Stimulated activated CD4-positive, alpha-beta T cell treated with anti-CD3 and anti-CD28 coated beads, Interleukin-15, amount 100 ng/mL, for 1 hour (primary cell): ENCODE data around the gene TOR4A.
A peak's percentile ranks its signal among the peaks of the same experiment; 100 is the strongest.
"Not testable (repeated sequence)": the region's sequence is repeated elsewhere in the genome, so short reads cannot be mapped to it uniquely, and the experiment has no call there.

Source experiments
- DNase-seq, 2 donors: peaks; one replicate each; pipeline ENCODE4 v3.0.0-alpha.2; 2020; ENCODE audit warnings: low read depth in 1 of 2, low spot score in 1 of 2

The TOR4A gene

GRCh38 chr9:137237759-137238726 lies 39.5 kb upstream of the TOR4A start:
- DNase-seq = no peak

GRCh38 chr9:137239541-137240200 lies 37.9 kb upstream of the TOR4A start:
- not testable (repeated sequence) for DNase-seq

DNA sequence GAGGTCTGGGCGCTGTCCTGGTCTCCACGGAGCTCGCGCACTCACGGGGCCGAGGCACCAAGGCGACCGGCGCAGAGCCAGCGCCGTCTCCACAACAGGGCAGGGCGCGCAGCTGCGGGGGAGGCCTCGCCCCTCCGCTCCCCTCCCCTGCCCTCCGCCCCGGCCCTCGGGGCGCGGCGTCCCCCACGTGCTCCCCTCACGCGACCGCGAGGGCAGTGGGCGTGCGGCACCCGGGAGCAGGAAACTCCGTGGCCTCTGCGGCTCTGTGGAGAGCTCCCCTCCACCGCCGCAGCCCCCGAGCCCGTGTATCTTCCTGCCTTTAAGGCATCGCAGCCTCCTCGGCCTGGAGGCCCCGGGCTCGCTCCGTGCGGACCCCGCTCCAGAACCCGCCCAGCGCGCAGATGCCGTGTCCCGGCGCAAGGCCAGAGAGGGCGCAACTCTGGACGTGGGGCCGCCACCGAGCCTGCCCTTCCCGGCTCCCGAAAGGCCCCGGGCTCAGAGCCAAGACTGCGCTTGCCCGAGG lies 37.1 kb upstream of the TOR4A start:
- DNase-seq = peak; percentile 41 to 53

DNA sequence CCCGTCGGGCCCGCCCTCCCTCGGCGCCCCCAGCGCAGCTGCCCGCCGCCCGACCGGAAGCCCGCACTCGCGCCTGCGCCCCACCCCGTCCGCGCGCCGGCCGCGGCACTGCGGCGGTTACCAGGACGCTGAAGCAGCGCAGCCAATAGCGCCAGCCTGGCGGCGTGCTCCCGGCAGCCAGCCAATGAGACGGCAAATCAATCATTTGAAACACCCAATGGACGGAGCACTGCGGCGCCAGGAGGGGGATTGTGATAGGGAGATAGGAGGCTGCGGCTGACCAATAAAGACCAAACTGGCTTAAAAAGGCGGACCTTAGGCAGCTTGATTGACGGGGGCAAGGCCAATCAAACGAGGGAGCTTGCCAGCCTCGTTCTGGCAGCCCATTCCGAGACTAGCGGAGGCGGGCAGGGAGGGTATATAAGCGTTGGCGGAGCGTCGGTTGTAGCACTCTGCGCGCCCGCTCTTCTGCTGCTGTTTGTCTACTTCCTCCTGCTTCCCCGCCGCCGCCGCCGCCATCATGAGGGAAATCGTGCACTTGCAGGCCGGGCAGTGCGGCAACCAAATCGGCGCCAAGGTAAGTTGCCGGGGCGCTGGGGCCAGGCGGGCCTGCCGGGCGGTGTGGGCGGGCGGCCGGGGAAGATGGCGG lies 36.6 kb upstream of the TOR4A start, which contains the start of gene TUBB4B:
TSS of gene TUBB4B (plus strand) at position 447 of the 649 bp plus-strand sequence. CDS start at position 521, 74 bp downstream.
- peak; percentile 89 to 95 for DNase-seq

DNA sequence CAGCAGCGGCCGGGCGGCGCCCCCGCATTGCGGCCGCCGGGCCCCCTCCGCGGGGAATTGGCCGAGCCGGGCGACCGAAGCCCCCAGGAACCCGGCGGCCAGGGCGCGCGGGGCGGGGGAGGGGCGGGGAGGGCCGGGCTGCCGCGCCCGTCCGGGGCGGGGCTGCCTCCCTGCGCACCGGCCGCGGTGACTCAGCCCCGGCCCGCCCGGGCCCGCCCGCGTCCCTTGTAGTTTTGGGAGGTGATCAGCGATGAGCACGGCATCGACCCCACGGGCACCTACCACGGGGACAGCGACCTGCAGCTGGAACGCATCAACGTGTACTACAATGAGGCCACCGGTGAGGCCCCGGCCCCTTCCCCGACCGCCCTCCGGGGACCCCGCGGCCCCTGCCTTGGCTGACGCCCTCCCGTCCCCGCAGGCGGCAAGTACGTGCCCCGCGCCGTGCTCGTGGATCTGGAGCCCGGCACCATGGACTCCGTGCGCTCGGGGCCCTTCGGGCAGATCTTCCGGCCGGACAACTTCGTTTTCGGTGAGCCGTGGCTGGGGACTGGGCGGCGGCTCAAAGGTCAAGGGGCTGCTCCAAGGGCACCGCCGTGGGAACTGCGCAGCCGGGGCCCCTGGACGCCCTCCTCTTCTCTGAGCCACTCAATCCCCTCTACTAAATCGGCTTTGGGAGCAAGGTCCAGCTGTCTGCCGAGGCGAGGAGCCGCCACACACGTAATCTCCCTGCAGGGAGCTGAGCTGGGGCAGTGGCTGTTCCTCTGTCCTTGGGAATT lies 35.8 kb upstream of the TOR4A start:
- DNase-seq = peak; percentile 55 to 67

DNA sequence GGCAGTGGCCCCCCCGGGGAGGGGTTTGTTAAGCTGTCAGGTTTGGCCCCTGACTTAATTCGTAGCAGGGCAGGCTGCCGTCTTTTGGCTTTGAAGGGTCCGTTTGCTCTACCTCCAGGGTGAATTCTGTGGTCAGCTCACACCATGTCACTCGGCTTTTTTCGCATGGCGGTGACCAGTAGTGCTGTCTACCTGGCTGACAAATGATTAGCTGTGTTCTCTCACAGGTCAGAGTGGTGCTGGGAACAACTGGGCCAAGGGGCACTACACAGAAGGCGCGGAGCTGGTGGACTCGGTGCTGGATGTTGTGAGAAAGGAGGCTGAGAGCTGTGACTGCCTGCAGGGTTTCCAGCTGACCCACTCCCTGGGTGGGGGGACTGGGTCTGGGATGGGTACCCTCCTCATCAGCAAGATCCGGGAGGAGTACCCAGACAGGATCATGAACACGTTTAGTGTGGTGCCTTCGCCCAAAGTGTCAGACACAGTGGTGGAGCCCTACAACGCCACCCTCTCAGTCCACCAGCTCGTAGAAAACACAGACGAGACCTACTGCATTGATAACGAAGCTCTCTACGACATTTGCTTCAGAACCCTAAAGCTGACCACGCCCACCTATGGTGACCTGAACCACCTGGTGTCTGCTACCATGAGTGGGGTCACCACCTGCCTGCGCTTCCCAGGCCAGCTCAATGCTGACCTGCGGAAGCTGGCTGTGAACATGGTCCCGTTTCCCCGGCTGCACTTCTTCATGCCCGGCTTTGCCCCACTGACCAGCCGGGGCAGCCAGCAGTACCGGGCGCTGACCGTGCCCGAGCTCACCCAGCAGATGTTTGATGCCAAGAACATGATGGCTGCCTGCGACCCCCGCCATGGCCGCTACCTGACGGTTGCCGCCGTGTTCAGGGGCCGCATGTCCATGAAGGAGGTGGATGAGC lies 35.0 kb upstream of the TOR4A start:
- no peak for DNase-seq

DNA sequence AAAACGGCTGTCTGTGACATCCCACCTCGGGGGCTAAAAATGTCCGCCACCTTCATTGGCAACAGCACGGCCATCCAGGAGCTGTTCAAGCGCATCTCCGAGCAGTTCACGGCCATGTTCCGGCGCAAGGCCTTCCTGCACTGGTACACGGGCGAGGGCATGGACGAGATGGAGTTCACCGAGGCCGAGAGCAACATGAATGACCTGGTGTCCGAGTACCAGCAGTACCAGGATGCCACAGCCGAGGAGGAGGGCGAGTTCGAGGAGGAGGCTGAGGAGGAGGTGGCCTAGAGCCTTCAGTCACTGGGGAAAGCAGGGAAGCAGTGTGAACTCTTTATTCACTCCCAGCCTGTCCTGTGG lies 34.3 kb upstream of the TOR4A start:
- not testable (repeated sequence) for DNase-seq

DNA sequence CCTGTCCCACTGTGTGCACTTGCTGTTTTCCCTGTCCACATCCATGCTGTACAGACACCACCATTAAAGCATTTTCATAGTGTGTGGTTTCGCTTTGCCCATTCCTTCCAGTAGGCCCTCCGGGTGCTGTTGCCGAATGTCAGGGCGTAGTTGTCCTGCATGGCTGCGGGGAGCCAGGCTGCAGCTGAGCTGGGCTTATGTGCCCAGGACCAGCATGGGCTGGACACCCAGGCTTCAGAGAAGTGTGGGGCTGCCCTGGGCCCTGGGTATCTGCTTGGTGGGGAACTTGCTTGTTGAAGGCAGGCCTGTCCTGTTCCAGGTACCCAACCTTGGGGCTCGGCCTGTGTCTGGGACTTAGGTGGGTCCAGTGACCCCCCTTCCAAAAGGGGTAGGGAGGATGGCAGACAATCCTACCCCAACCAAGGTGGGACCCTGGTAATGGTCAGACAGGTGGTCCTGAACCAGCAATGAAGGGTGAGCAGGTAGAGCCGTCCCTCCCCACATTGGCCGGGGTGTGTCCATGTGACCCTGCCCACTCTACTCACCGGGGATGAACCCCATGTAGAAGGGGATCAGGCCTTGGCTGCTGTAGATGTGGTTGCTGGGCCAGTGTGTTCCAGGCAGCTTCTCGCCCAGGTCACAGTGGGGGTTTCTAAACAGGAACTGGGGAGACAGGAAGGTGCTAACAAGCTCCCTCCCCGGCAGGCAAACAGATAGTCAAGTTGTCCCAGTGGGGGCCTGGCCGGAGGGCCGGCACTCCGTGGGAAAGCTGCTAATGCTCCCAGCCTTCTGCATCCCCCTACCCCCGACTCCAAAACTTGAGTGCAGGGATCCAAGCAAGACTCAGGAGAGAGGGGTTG lies 33.7 kb upstream of the TOR4A start:
- no peak for DNase-seq

GRCh38 chr9:137244486-137245449 lies 32.8 kb upstream of the TOR4A start:
- no peak for DNase-seq

DNA sequence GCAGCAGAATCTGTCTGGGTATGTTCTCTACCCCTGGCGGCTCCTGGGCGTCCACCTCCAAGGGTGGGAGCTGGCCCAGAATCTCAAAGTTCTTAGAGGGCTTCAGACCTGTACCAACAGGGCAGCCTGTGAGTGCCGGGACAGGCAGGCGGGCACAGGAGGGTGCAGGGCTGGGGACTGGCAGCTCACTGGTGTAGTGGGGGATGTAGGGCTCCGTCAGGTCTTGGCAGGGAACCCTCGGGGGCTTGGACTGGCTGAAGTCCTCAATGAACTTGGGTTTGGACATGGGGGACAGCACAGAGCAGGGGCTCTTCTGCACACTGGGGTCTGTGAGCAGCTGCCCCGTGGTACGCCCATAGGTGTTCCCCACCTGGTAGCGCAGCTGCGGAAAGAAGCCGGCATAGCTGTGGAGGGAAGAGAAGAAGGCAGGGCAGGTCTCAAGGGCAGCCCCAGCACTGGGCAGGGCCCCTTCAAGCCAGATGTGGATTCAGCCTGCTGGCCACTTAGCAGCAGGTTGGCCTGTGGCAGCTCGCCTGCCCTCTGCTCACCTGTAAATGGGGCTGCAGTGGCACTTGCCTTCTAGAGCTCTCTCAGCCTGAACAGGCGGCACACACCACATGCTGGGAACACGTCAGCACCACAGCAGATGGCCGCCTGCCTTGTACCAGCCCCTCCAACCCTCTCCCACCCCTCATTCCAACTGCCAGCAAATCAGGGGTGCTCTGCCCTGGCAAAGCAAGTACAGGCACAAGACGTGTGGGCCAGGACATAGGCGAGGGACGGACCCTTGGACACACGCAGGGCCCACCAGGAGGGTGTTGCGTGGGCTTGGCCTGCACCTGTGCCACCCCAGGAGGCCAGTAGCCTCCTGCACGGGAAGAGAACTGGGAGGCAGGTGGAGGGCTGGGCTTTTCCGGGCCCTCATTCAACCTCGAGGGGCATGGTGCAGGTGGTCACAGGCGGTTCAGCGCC lies 31.8 kb upstream of the TOR4A start:
- DNase-seq = no peak

GRCh38 chr9:137247135-137247915 lies 30.2 kb upstream of the TOR4A start:
- DNase-seq = no peak

DNA sequence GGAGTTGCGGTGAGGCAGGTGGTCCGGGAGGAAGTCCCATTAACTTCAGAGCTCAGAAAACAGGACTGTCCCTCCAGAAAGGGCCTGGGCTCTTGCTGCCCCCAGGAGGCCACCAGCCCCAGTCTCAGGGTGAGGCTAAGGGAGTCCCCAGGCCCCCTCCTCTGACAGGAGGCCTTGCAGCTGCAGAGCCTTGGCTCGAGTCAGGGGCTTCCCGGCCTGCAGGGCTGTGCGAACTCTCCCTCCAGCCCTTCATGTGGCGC lies 29.7 kb upstream of the TOR4A start:
- no peak for DNase-seq

DNA sequence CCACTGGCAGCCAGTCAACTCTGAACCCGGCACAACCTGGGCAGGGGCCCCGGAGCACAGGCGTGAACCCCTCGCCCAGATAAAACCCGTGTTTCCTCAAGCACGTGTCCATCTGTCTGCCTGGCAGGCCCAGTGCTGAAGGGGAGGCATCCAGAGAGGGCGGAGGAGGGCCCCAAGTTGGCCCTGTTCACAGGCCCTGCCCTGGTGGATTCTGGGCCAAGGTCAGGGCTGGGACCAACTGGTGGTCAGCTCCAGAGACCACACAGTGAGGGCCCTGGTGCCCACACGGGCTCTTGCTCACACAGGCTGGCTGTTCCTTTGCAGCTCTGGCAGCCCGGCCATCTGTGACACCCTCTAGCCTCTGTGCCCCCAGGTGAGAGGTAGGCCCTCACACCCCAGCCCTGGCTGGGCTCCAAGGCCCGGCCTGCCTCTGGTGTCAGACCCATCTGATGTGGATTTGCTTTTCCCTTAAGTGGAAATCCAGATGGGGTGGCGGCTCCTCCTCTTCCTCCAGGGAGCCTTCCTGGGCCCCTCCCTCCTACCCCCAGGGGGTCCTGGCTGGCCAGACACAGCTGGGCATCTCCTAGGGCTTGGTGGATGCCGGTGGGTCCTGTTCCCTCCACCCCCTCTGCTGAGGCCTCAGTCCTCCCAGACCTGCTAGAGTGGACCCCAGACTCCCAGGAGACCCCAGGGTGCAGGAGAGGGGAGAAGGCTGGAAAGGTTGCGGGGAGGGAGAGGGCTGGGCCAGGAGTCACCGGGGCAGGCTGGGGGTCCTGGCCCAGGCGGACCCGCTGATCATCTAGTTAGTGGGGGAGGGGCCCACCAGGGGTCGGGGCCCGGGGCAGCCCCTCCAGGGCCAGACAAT lies 27.0 kb upstream of the TOR4A start:
- DNase-seq = no peak

- no peak for DNase-seq
Observed at GRCh38 chr9:137251194-137251461, 26.4 kb upstream of the TOR4A start, which contains the start of gene STPG3. Gene STPG3, plus strand, starts transcription at chr9:137251286. Its CDS starts 1 bp downstream, at chr9:137251287.
